ENCODE results near the gene BCDIN3D.

DNA sequence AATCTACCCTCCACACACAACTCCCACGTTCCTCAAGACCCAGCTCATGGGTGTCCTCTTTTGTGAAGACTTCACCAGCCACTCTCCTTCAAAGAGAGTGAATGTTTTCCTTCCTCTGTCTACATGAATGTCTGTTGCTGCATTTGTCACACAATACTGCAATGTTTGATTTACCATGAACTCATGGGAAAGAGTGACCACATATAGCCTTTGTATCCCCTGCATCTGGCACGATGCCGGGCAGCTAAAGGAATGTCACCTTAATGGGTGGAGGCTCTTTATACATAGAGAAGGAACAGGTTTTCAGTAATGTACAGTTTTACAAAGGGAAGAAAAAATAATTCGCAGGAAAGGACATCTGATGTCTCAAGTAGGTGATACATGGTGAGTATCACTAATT, 12.1 kb upstream of the BCDIN3D start:
- TF ChIP-seq, protein P1, sequence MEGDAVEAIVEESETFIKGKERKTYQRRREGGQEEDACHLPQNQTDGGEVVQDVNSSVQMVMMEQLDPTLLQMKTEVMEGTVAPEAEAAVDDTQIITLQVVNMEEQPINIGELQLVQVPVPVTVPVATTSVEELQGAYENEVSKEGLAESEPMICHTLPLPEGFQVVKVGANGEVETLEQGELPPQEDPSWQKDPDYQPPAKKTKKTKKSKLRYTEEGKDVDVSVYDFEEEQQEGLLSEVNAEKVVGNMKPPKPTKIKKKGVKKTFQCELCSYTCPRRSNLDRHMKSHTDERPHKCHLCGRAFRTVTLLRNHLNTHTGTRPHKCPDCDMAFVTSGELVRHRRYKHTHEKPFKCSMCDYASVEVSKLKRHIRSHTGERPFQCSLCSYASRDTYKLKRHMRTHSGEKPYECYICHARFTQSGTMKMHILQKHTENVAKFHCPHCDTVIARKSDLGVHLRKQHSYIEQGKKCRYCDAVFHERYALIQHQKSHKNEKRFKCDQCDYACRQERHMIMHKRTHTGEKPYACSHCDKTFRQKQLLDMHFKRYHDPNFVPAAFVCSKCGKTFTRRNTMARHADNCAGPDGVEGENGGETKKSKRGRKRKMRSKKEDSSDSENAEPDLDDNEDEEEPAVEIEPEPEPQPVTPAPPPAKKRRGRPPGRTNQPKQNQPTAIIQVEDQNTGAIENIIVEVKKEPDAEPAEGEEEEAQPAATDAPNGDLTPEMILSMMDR (IDR thresholded peaks at IDR 0.05), result no peak
- no peak for TF ChIP-seq ZFX (IDR thresholded peaks at IDR 0.05; ENCODE audit: borderline replicate concordance)
